Type B pancreatic cell (in vitro differentiated cells): ENCODE measurements around the gene SLC6A1. TPM values are rescaled to one million over a fixed set of nuclear protein-coding genes. Genes with fewer than 3 reads are reported as not detected.

ENCODE experiments used
- DNase-seq: peaks from one replicate; pipeline ENCODE4 v3.0.0; 2021; ENCODE audit warnings: mixed read lengths; ENCODE audit not compliant: unreplicated experiment; ENCODE audit errors: extremely low spot score
- H3K27ac Mint-ChIP-seq: 2 replicates; pipeline ENCODE4 v1.8.0; 2021; ENCODE audit warnings: mild to moderate bottlenecking, mixed read lengths
- H3K27me3 Mint-ChIP-seq: 2 replicates; pipeline ENCODE4 v1.8.0; 2021; ENCODE audit warnings: mixed read lengths
- H3K36me3 Mint-ChIP-seq: 2 replicates; pipeline ENCODE4 v1.8.0; 2021; ENCODE audit warnings: mixed read lengths
- H3K4me1 Mint-ChIP-seq: one replicate; pipeline ENCODE4 v1.8.0; 2021; ENCODE audit warnings: mixed read lengths; ENCODE audit not compliant: unreplicated experiment
- H3K4me3 Mint-ChIP-seq: 2 replicates; pipeline ENCODE4 v1.8.0; 2021; ENCODE audit warnings: mild to moderate bottlenecking, mixed read lengths
- H3K9me3 Mint-ChIP-seq: 2 replicates; pipeline ENCODE4 v1.8.0; 2021; ENCODE audit warnings: mixed read lengths
- total RNA-seq: library from RNA; stranded (reverse); gene quantifications from 2 replicates; pipeline ENCODE4 v1.2.1, GENCODE V29; 2021; ENCODE audit warnings: low replicate concordance
- TF ChIP-seq, protein P1 (sequence below): fragments of 200-600 bp; sonication (generic); conservative IDR thresholded peaks from 2 replicates; pipeline ENCODE4 v1.5.0; 2021; ENCODE audit warnings: antibody characterized with exemption, mild to moderate bottlenecking

The SLC6A1 gene
- total RNA-seq, 1 donor from 2014 or later, result 6.3 TPM

DNA sequence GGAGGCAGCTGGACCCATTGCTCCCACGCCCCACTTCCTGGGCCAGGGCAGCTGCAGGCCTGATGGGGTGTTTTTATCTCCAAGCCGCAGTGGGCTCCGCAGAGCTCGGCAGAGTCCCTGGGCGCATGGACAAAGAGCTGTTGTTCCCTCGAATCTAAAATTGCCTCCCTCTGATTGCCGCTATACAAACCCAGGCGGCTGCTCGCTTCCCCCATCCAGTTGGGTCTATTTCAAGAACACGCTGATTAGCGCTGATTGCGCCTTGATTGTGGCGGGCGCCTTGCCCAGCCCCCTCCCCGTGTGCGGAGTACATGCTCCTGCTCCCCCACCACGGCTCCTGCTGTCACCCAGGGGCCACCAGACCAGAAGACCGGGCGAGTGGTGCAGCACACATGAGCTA lies 43.4 kb upstream of the SLC6A1 start:
- Mint-ChIP-seq H3K4me1 (no peaks in the 10 kb centered on the region), H3K27ac (no peak overlapping the region), H3K4me3 (no peak overlapping the region), H3K27me3 (peaks cover 50% of the 10 kb centered on the region), H3K36me3 (no peaks in the 10 kb centered on the region), H3K9me3 (no peaks in the 10 kb centered on the region)
- TF ChIP-seq, protein P1, sequence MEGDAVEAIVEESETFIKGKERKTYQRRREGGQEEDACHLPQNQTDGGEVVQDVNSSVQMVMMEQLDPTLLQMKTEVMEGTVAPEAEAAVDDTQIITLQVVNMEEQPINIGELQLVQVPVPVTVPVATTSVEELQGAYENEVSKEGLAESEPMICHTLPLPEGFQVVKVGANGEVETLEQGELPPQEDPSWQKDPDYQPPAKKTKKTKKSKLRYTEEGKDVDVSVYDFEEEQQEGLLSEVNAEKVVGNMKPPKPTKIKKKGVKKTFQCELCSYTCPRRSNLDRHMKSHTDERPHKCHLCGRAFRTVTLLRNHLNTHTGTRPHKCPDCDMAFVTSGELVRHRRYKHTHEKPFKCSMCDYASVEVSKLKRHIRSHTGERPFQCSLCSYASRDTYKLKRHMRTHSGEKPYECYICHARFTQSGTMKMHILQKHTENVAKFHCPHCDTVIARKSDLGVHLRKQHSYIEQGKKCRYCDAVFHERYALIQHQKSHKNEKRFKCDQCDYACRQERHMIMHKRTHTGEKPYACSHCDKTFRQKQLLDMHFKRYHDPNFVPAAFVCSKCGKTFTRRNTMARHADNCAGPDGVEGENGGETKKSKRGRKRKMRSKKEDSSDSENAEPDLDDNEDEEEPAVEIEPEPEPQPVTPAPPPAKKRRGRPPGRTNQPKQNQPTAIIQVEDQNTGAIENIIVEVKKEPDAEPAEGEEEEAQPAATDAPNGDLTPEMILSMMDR, result no peak
- no peak for DNase-seq

DNA sequence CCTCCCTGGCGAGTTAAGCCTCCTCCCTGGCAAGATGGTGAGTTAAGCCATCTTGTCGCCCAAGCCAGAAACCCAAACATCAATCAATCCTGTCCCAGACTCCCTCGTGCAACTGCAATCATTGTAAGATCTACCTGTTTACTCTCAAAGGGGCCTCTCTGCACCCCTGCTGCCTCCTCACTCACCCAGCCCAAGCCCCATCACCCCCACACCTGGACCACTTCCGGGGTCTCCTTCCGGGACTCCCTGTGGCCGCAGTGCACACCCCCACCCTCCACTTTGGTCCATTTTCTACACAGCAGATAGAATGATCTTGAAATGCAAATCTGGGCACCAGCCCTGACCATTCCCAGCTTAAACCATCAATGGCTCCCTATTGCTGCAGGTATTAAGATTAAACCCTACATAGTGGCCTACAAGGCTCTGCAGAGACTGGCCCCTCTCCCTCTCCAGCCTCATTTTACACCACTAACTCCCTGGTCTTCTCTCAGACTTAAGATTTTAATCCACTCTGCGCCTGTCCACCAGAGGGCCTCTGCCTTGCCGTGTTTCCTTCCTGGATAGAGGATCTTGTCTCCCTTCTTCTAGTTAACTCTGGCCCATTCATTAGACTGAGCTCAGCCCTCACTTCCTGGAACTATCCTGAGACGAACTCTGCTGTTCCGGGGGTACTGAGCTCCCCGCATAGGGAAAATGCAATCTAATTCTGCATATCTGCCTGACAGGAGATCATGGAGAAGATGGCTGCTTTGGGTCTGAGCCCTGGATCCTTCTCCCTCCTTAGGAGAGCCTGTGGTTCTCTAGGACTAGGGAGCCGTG lies 41.9 kb upstream of the SLC6A1 start:
- no peak for DNase-seq
- Mint-ChIP-seq H3K36me3 (no peaks in the 10 kb centered on the region), H3K27me3 (peaks cover 57% of the 10 kb centered on the region), H3K4me1 (no peaks in the 10 kb centered on the region), H3K4me3 (no peak overlapping the region), H3K9me3 (no peaks in the 10 kb centered on the region), H3K27ac (no peak overlapping the region)
- TF ChIP-seq, protein P1, result peak; percentile 77

DNA sequence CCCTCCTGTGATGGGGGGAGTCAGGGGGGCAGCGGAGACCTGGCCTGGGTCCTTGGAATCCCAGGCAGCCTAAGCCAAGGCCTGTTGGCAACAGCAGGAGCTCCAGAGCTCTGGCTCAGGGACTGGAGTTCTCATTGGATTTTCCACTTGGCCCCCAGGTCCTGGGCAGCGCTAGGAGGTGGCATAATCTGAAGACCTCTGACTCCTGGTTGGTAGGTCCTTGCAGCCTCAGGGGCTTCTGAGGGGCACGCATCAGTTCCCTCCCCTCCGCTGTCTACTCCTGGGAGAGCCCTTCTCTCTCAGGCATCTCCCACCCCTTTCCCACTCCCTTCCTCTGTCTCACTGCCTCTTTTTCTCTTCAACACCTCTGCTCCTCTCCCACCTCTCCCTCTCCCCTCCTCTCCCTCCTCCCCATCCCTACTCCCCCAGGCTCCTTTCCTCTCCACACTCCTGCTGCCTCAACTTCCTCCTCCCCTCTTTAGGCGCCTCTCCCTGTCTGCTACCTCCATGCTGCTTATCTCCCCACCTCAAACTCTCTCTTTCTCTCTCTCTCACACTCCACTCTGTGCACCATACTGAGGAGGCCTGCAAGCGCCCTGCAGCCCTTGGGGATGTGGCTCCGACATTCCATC lies 41.1 kb upstream of the SLC6A1 start:
- TF ChIP-seq, protein P1, result no peak

DNA sequence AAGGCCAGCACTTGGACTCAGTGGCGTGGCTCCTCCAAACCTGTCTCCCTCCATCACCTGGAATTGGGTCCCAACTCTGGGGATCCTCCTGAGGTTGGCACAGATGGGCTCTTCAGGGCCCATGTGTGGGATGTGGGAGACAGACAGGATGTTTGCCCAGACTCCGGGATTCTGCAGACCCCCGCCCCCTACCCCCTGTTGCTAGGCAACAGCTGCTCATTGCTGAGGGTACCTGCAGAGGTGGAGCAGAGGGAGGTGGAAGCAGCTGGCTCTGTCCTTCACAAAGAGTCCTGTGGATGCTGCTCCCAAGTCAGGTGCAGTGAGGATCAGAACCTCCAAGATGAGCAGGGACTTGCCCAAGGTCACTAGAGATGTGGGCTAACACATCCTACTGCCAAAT lies 40.0 kb upstream of the SLC6A1 start:
- H3K27me3 Mint-ChIP-seq, result peaks cover 59% of the 10 kb centered on the region
- no peak for DNase-seq
- TF ChIP-seq, protein P1, result no peak
- H3K36me3 Mint-ChIP-seq, result no peaks in the 10 kb centered on the region
- no peak overlapping the region for H3K27ac Mint-ChIP-seq
- no peaks in the 10 kb centered on the region for H3K9me3 Mint-ChIP-seq
- H3K4me3 Mint-ChIP-seq, result no peak overlapping the region
- no peaks in the 10 kb centered on the region for H3K4me1 Mint-ChIP-seq

More for the DNA sequence above, 41.1 kb upstream of the SLC6A1 start:
- H3K27me3 Mint-ChIP-seq, result peaks cover 59% of the 10 kb centered on the region
- DNase-seq, result no peak
- H3K4me1 Mint-ChIP-seq, result no peaks in the 10 kb centered on the region
- no peaks in the 10 kb centered on the region for H3K9me3 Mint-ChIP-seq
- H3K36me3 Mint-ChIP-seq, result no peaks in the 10 kb centered on the region
- H3K27ac Mint-ChIP-seq, result no peak overlapping the region
- H3K4me3 Mint-ChIP-seq, result no peak overlapping the region

GRCh38 chr3:10954740-10955139 lies 37.8 kb upstream of the SLC6A1 start:
- Mint-ChIP-seq H3K4me1 (no peaks in the 10 kb centered on the region), H3K27ac (no peak overlapping the region), H3K4me3 (no peak overlapping the region), H3K9me3 (no peaks in the 10 kb centered on the region), H3K36me3 (no peaks in the 10 kb centered on the region), H3K27me3 (peaks cover 53% of the 10 kb centered on the region)
- TF ChIP-seq, protein P1, result no peak
- DNase-seq, result no peak
